Neural crest cell (in vitro differentiated cells): ENCODE data around the gene MAST4. TPM values are rescaled to one million over a fixed set of nuclear protein-coding genes. Genes with fewer than 3 reads are reported as not detected.

Experiments
- DNase-seq: peaks from one replicate; pipeline ENCODE4 v3.0.0; 2021; ENCODE audit warnings: low read depth, mixed read lengths, low spot score
- H3K27ac Mint-ChIP-seq: one replicate; pipeline ENCODE4 v1.8.0; 2021; ENCODE audit warnings: mild to moderate bottlenecking, mixed read lengths; ENCODE audit not compliant: unreplicated experiment
- H3K27me3 Mint-ChIP-seq: 2 replicates; pipeline ENCODE4 v1.8.0; 2021; ENCODE audit warnings: low read depth, mild to moderate bottlenecking, mixed read lengths
- H3K36me3 Mint-ChIP-seq: 2 replicates; pipeline ENCODE4 v1.8.0; 2021; ENCODE audit warnings: low read depth, mild to moderate bottlenecking, mixed read lengths
- H3K4me1 Mint-ChIP-seq: 2 replicates; pipeline ENCODE4 v1.8.0; 2021; ENCODE audit warnings: mixed read lengths
- H3K4me3 Mint-ChIP-seq: one replicate; pipeline ENCODE4 v1.8.0; 2021; ENCODE audit warnings: mild to moderate bottlenecking, mixed read lengths
- H3K9me3 Mint-ChIP-seq: 2 replicates; pipeline ENCODE4 v1.8.0; 2021; ENCODE audit warnings: mixed read lengths
- CTCF ChIP-seq: fragments of 200-600 bp; sonication (generic); conservative IDR thresholded peaks from 2 replicates; pipeline ENCODE4 v1.5.0; 2021; ENCODE audit warnings: antibody characterized with exemption, mild to moderate bottlenecking
- total RNA-seq: library from RNA; stranded (reverse); gene quantifications from 2 replicates; pipeline ENCODE4 v1.2.1, GENCODE V29; 2021

MAST4 gene
- total RNA-seq, 1 donor from 2014 or later, result 7.3 TPM

- no peaks in the 10 kb centered on the region for H3K4me1 Mint-ChIP-seq
- no peaks in the 10 kb centered on the region for H3K27me3 Mint-ChIP-seq
- no peak for TF ChIP-seq CTCF
Measured at GRCh38 chr5:66553916-66554575, 42.1 kb upstream of the MAST4 start.

GRCh38 chr5:66554884-66555283 is 41.3 kb upstream of the MAST4 start:
- TF ChIP-seq CTCF, result no peak
- Mint-ChIP-seq H3K4me1 (no peaks in the 10 kb centered on the region), H3K27me3 (no peaks in the 10 kb centered on the region), H3K27ac (no peak overlapping the region), H3K36me3 (no peaks in the 10 kb centered on the region), H3K9me3 (peaks cover 5% of the 10 kb centered on the region), H3K4me3 (no peak overlapping the region)
- DNase-seq, result no peak

More at GRCh38 chr5:66553916-66554575, 42.1 kb upstream of the MAST4 start:
- H3K36me3 Mint-ChIP-seq, result no peaks in the 10 kb centered on the region
- no peak overlapping the region for H3K4me3 Mint-ChIP-seq
- DNase-seq, result no peak
- peaks cover 8% of the 10 kb centered on the region for H3K9me3 Mint-ChIP-seq
- H3K27ac Mint-ChIP-seq, result no peak overlapping the region

- no peak for TF ChIP-seq CTCF
Measured at GRCh38 chr5:66558560-66558959, 37.6 kb upstream of the MAST4 start.

GRCh38 chr5:66560371-66560770 is 35.8 kb upstream of the MAST4 start:
- TF ChIP-seq CTCF, result no peak
- H3K27ac Mint-ChIP-seq, result no peak overlapping the region
- H3K4me1 Mint-ChIP-seq, result no peaks in the 10 kb centered on the region
- no peaks in the 10 kb centered on the region for H3K27me3 Mint-ChIP-seq
- H3K9me3 Mint-ChIP-seq, result peaks cover 9% of the 10 kb centered on the region
- no peak for DNase-seq
- H3K36me3 Mint-ChIP-seq, result no peaks in the 10 kb centered on the region
- H3K4me3 Mint-ChIP-seq, result no peak overlapping the region

More at GRCh38 chr5:66558560-66558959, 37.6 kb upstream of the MAST4 start:
- Mint-ChIP-seq H3K4me3 (no peak overlapping the region), H3K4me1 (no peaks in the 10 kb centered on the region), H3K27me3 (no peaks in the 10 kb centered on the region), H3K9me3 (peaks cover 12% of the 10 kb centered on the region), H3K36me3 (no peaks in the 10 kb centered on the region), H3K27ac (no peak overlapping the region)
- DNase-seq, result no peak

- H3K4me3 Mint-ChIP-seq, result no peak overlapping the region
- no peak overlapping the region for H3K27ac Mint-ChIP-seq
- H3K4me1 Mint-ChIP-seq, result no peaks in the 10 kb centered on the region
- no peak for DNase-seq
- no peaks in the 10 kb centered on the region for H3K27me3 Mint-ChIP-seq
- no peak for TF ChIP-seq CTCF
- no peaks in the 10 kb centered on the region for H3K36me3 Mint-ChIP-seq
- peaks cover 9% of the 10 kb centered on the region for H3K9me3 Mint-ChIP-seq
Measured at GRCh38 chr5:66561256-66561990, 34.8 kb upstream of the MAST4 start.
